ENCODE measurements around the gene PPP1R18. TPM values are rescaled to one million over a fixed set of nuclear protein-coding genes. Genes with fewer than 3 reads are reported as not detected.

The PPP1R18 gene
- total RNA-seq, 1 donor from 2014 or later = 156 TPM

DNA sequence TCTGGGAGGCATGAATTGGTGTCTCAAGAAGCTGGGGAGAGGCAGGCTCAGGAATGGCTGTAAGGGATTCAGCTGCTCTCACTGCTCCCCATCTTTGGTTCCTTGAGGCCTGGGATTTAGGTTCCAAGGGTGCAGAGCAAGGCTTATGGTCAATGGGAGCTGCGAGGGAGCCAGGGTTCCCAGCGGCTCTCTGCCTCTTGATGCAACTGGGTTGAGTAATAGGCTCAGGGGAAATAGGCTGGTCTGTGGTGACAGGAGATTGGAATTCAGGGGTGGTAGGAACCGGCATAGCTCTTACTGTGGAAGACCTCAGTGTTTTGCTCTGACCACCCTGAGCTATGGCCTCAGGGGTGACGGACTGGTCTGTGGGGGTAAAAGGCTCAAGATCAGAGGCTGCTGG lies 17.4 kb upstream of the PPP1R18 start:
- Histone ChIP-seq H4K20me1 (ENCODE audit: insufficient read depth, low read length) (no peaks in the 10 kb centered on the region), H3K36me3 (ENCODE audit: insufficient read depth, low read length) (peaks cover 15% of the 10 kb centered on the region), H3K4me2 (ENCODE audit: low read length) (no peak overlapping the region), H3K27ac (ENCODE audit: low read depth, low read length) (no peak overlapping the region), H3K9me3 (ENCODE audit: insufficient read depth, low read depth, low read length) (no peaks in the 10 kb centered on the region), H3K79me2 (ENCODE audit: insufficient read depth, low read length) (no peaks in the 10 kb centered on the region), H3K27me3 (ENCODE audit: insufficient read depth, low read length) (no peaks in the 10 kb centered on the region), H2AFZ (ENCODE audit: low read depth, low read length) (no peak overlapping the region), H3K4me1 (ENCODE audit: insufficient read depth, low read length) (no peaks in the 10 kb centered on the region), H3K4me3 (ENCODE audit: insufficient read depth, low read depth, low read length) (no peak overlapping the region), H3K9ac (ENCODE audit: low read length) (no peak overlapping the region)
- Mint-ChIP-seq H3K27ac (ENCODE audit: unreplicated experiment) (no peak overlapping the region), H3K4me3 (ENCODE audit: unreplicated experiment) (peak overlapping the region; percentile 61), H3K27me3 (ENCODE audit: low read depth, unreplicated experiment) (no peaks in the 10 kb centered on the region), H3K4me1 (ENCODE audit: low read depth, unreplicated experiment) (peaks cover 3% of the 10 kb centered on the region), H3K36me3 (ENCODE audit: low read depth, unreplicated experiment) (peaks cover 31% of the 10 kb centered on the region), H3K9me3 (ENCODE audit: unreplicated experiment) (no peaks in the 10 kb centered on the region)
- FAIRE-seq = no peak
- TF ChIP-seq, protein P1, sequence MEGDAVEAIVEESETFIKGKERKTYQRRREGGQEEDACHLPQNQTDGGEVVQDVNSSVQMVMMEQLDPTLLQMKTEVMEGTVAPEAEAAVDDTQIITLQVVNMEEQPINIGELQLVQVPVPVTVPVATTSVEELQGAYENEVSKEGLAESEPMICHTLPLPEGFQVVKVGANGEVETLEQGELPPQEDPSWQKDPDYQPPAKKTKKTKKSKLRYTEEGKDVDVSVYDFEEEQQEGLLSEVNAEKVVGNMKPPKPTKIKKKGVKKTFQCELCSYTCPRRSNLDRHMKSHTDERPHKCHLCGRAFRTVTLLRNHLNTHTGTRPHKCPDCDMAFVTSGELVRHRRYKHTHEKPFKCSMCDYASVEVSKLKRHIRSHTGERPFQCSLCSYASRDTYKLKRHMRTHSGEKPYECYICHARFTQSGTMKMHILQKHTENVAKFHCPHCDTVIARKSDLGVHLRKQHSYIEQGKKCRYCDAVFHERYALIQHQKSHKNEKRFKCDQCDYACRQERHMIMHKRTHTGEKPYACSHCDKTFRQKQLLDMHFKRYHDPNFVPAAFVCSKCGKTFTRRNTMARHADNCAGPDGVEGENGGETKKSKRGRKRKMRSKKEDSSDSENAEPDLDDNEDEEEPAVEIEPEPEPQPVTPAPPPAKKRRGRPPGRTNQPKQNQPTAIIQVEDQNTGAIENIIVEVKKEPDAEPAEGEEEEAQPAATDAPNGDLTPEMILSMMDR (IDR thresholded peaks at IDR 0.05; ENCODE audit: insufficient read depth, low read depth, low read length) = no peak
- TF ChIP-seq EZH2 (IDR thresholded peaks at IDR 0.05; ENCODE audit: insufficient read depth, low read length) = no peak
- no peak for DNase-seq (ENCODE audit: low read depth)

DNA sequence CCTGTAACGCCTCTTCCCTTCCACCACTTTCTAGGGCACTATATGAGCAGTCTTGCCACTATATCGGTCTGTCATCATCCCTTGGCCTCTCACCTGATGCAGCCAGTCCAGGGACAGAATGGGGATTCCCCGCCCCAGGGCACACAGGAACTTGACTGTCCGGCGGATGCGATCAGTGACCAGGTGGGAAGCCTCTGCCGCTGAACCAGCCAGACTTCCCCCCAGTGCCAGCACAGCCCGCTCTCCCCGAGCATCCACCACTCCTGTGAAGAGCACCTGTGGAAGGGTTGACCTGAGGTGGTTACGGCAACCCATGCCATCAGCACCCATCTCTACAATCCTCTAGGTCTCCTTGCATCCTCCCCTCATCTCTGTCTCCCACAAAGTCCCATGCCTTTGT lies 16.6 kb upstream of the PPP1R18 start:
- Histone ChIP-seq H3K27ac (ENCODE audit: low read depth, low read length) (no peak overlapping the region), H3K27me3 (ENCODE audit: insufficient read depth, low read length) (no peaks in the 10 kb centered on the region), H2AFZ (ENCODE audit: low read depth, low read length) (no peak overlapping the region), H3K36me3 (ENCODE audit: insufficient read depth, low read length) (peaks cover 15% of the 10 kb centered on the region), H3K79me2 (ENCODE audit: insufficient read depth, low read length) (no peaks in the 10 kb centered on the region), H3K9ac (ENCODE audit: low read length) (no peak overlapping the region), H3K4me2 (ENCODE audit: low read length) (no peak overlapping the region), H4K20me1 (ENCODE audit: insufficient read depth, low read length) (no peaks in the 10 kb centered on the region), H3K4me1 (ENCODE audit: insufficient read depth, low read length) (no peaks in the 10 kb centered on the region), H3K4me3 (ENCODE audit: insufficient read depth, low read depth, low read length) (no peak overlapping the region), H3K9me3 (ENCODE audit: insufficient read depth, low read depth, low read length) (no peaks in the 10 kb centered on the region)
- no peaks in the 10 kb centered on the region for H3K9me3 Mint-ChIP-seq (ENCODE audit: unreplicated experiment)
- DNase-seq (ENCODE audit: low read depth) (no peak), FAIRE-seq (no peak)
- H3K4me1 Mint-ChIP-seq (ENCODE audit: low read depth, unreplicated experiment) = peaks cover 3% of the 10 kb centered on the region
- H3K4me3 Mint-ChIP-seq (ENCODE audit: unreplicated experiment) = no peak overlapping the region
- TF ChIP-seq EZH2 (IDR thresholded peaks at IDR 0.05; ENCODE audit: insufficient read depth, low read length) = no peak
- TF ChIP-seq, protein P1 (IDR thresholded peaks at IDR 0.05; ENCODE audit: insufficient read depth, low read depth, low read length) = no peak
- H3K36me3 Mint-ChIP-seq (ENCODE audit: low read depth, unreplicated experiment) = peaks cover 31% of the 10 kb centered on the region
- H3K27ac Mint-ChIP-seq (ENCODE audit: unreplicated experiment) = no peak overlapping the region
- H3K27me3 Mint-ChIP-seq (ENCODE audit: low read depth, unreplicated experiment) = no peaks in the 10 kb centered on the region

DNA sequence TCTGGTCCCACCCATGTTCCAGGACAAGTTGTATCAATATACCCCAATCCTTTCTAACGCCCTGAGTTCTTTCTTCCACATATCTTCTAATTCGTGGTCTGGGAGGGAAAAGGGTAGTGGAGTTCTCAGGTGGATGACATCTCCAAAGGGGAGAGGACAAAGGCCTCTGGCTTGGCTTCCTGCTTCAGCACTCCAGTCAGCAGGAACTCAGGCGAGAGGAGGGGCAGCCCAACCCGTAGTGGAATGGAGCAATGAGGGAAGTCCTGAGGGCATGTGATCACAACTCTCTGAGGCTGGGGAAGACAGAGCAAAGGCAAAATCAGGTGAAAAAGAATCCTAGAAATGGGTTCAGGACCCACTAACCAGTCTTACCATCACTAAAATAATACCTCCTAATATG lies 13.9 kb upstream of the PPP1R18 start:
- Histone ChIP-seq H3K4me3 (ENCODE audit: insufficient read depth, low read depth, low read length) (no peak overlapping the region), H2AFZ (ENCODE audit: low read depth, low read length) (no peak overlapping the region), H3K4me2 (ENCODE audit: low read length) (no peak overlapping the region), H3K4me1 (ENCODE audit: insufficient read depth, low read length) (peaks cover 2% of the 10 kb centered on the region), H3K9me3 (ENCODE audit: insufficient read depth, low read depth, low read length) (no peaks in the 10 kb centered on the region), H3K27ac (ENCODE audit: low read depth, low read length) (no peak overlapping the region), H3K79me2 (ENCODE audit: insufficient read depth, low read length) (no peaks in the 10 kb centered on the region), H3K9ac (ENCODE audit: low read length) (no peak overlapping the region), H3K36me3 (ENCODE audit: insufficient read depth, low read length) (peaks cover 6% of the 10 kb centered on the region), H3K27me3 (ENCODE audit: insufficient read depth, low read length) (no peaks in the 10 kb centered on the region), H4K20me1 (ENCODE audit: insufficient read depth, low read length) (no peaks in the 10 kb centered on the region)
- peaks cover 3% of the 10 kb centered on the region for H3K4me1 Mint-ChIP-seq (ENCODE audit: low read depth, unreplicated experiment)
- H3K4me3 Mint-ChIP-seq (ENCODE audit: unreplicated experiment) = no peak overlapping the region
- TF ChIP-seq, protein P1 (IDR thresholded peaks at IDR 0.05; ENCODE audit: insufficient read depth, low read depth, low read length) = no peak
- TF ChIP-seq EZH2 (IDR thresholded peaks at IDR 0.05; ENCODE audit: insufficient read depth, low read length) = no peak
- FAIRE-seq = no peak
- H3K36me3 Mint-ChIP-seq (ENCODE audit: low read depth, unreplicated experiment) = peaks cover 23% of the 10 kb centered on the region
- H3K27me3 Mint-ChIP-seq (ENCODE audit: low read depth, unreplicated experiment) = no peaks in the 10 kb centered on the region
- peak overlapping the region; percentile 24 for H3K27ac Mint-ChIP-seq (ENCODE audit: unreplicated experiment)
- H3K9me3 Mint-ChIP-seq (ENCODE audit: unreplicated experiment) = no peaks in the 10 kb centered on the region
- no peak for DNase-seq (ENCODE audit: low read depth)

Data from astrocyte (in vitro differentiated cells and primary cell).